GM12892 (cell line): ENCODE measurements around the gene PTPRR.

Experiments
- POLR2A ChIP-seq: IDR thresholded peaks from 2 replicates; pipeline ENCODE4 v1.6.1; 2011; ENCODE audit warnings: low read depth, low read length, control low read depth
- POLR2AphosphoS5 ChIP-seq: IDR thresholded peaks from 2 replicates; pipeline ENCODE4 v1.6.1; 2011; ENCODE audit warnings: low read depth, low read length, control low read depth

GRCh38 chr12:70771581-70771980 is 149.0 kb downstream of the PTPRR start:
- TF ChIP-seq POLR2AphosphoS5 = no peak
- no peak for TF ChIP-seq POLR2A
